HepG2 (cell line): ENCODE results near the gene SFTPB. TPM values are rescaled to one million over a fixed set of nuclear protein-coding genes. Genes with fewer than 3 reads are reported as not detected.

ENCODE experiments used
- ATAC-seq: fragments of 200-7000 bp; cut with Tn5 transposase; 3 replicates; pipeline ENCODE4 v1.9.1; 2020; ENCODE audit warnings: mild to moderate bottlenecking, moderate library complexity
- BruUV-seq: library from RNA; stranded (reverse); fragments of 400-500 nt; replicated peaks from 2 replicates; lab custom pipeline; 2021; lab: Mats Ljungman, UMichigan
- CTCF ChIA-PET: fragments of 300-600 bp; formaldehyde crosslinking; extraction: SDS; loops from one replicate; lab custom pipeline; 2021; ENCODE audit warnings: low total read pairs, inconsistent platforms, low intra/inter-chr PET ratio; lab: Yijun Ruan, JAX
- POLR2A ChIA-PET: fragments of 350-600 bp; sonication (Branson Sonifier 250); formaldehyde crosslinking; loops from one replicate; lab custom pipeline; 2020; ENCODE audit warnings: antibody characterized with exemption, inconsistent platforms; lab: Yijun Ruan, JAX
- DNase-seq: peaks from one replicate; pipeline ENCODE4 v3.0.0-alpha.2; 2015; ENCODE audit warnings: low spot score
- FAIRE-seq: peaks from 3 replicates; lab custom pipeline; 2011; peaks lifted over from hg19 to GRCh38; lab: Jason Lieb, UNC
- H2AFZ ChIP-seq: one replicate; pipeline ENCODE4 v1.6.1; 2011; ENCODE audit warnings: low read length, inconsistent platforms
- H3K27ac ChIP-seq: fragments of 300-600 bp; 3 replicates; pipeline ENCODE4 v1.8.0; 2011; ENCODE audit warnings: mixed run types, mild to moderate bottlenecking, mixed read lengths, low read length, inconsistent platforms; ENCODE audit not compliant: insufficient read depth; ENCODE audit errors: extremely low read length
- H3K27me3 ChIP-seq, 2 experiments: fragments of 200-600 bp in 1 of 2; 2 replicates in 1 of 2; 3 replicates in 1 of 2; pipeline versions ENCODE4 v1.6.0 to v1.8.0; 2011; ENCODE audit warnings: low read length in 2 of 2, mild to moderate bottlenecking in 2 of 2, moderate library complexity in 2 of 2, inconsistent platforms in 1 of 2; ENCODE audit not compliant: insufficient read depth in 2 of 2, control insufficient read depth in 1 of 2
- H3K36me3 ChIP-seq, 2 experiments: fragments of 200-600 bp in 1 of 2; replicated peaks in 1 of 2; 2 replicates in 1 of 2; 3 replicates in 1 of 2; pipeline versions ENCODE4 v1.5.1 to v1.8.0; 2011; ENCODE audit warnings: low read length in 2 of 2, inconsistent platforms in 1 of 2; ENCODE audit not compliant: insufficient read depth in 2 of 2, control insufficient read depth in 1 of 2
- H3K4me1 ChIP-seq: 2 replicates; pipeline ENCODE4 v1.5.1; 2012; ENCODE audit warnings: low read length, inconsistent platforms; ENCODE audit not compliant: insufficient read depth
- H3K4me2 ChIP-seq: 2 replicates; pipeline ENCODE4 v1.6.0; 2011; ENCODE audit warnings: low read depth, low read length, inconsistent platforms
- H3K4me3 ChIP-seq, 3 experiments: fragments of 200-600 bp in 1 of 3; sonication (generic), shearing (Covaris generic) in 1 of 3; replicated peaks in 1 of 3; 2 replicates each; pipeline ENCODE4 v1.5.1; 2011 to 2016; ENCODE audit warnings: low read length in 3 of 3, inconsistent platforms in 2 of 3, low read depth in 2 of 3, mild to moderate bottlenecking in 2 of 3, control low read depth in 1 of 3, mixed read lengths in 1 of 3; ENCODE audit not compliant: insufficient read depth in 1 of 3
- H3K79me2 ChIP-seq: one replicate; pipeline ENCODE4 v1.6.1; 2011; ENCODE audit warnings: low read length, inconsistent platforms; ENCODE audit not compliant: insufficient read depth
- H3K9ac ChIP-seq: 2 replicates; pipeline ENCODE4 v1.6.0; 2011; ENCODE audit warnings: mild to moderate bottlenecking, low read depth, low read length, inconsistent platforms; ENCODE audit not compliant: insufficient read depth
- H3K9me3 ChIP-seq: 2 replicates; pipeline ENCODE4 v1.5.1; 2012; ENCODE audit warnings: mild to moderate bottlenecking, low read length
- H4K20me1 ChIP-seq: 2 replicates; pipeline ENCODE4 v1.6.0; 2011; ENCODE audit warnings: inconsistent platforms, mild to moderate bottlenecking, low read length, moderate library complexity; ENCODE audit not compliant: insufficient read depth
- NFYB ChIP-seq: sonication (generic); formaldehyde crosslinking; IDR thresholded peaks from 2 replicates; pipeline ENCODE4 v1.4.0; 2020; ENCODE audit warnings: missing genetic modification reagents
- ZFP90 ChIP-seq: sonication (generic); formaldehyde crosslinking; IDR thresholded peaks from 2 replicates; pipeline ENCODE4 v1.8.0; 2022; ENCODE audit warnings: missing genetic modification reagents, mild to moderate bottlenecking, inconsistent platforms, borderline replicate concordance
- ZFX ChIP-seq: sonication (generic); formaldehyde crosslinking; IDR thresholded peaks from 2 replicates; pipeline ENCODE4 v1.4.0; 2020; ENCODE audit warnings: mild to moderate bottlenecking, low read depth, missing genetic modification reagents, moderate library complexity
- ZNF460 ChIP-seq: sonication (generic); formaldehyde crosslinking; IDR thresholded peaks from 2 replicates; pipeline ENCODE4 v1.5.1; 2020; ENCODE audit warnings: missing genetic modification reagents, mild to moderate bottlenecking, borderline replicate concordance
- WGBS: methylation state at CpG from one replicate; pipeline ENCODE4 v1.1.6; 2017; ENCODE audit warnings: low lambda C conversion rate; 5-methylcytosine and 5-hydroxymethylcytosine counted together
- in situ Hi-C: cut with HindIII; loops from 2 replicates; pipeline ENCODE4 v1.10.0; 2017; ENCODE audit warnings: low pct_unique_long_range_greater_than_20kb; ENCODE audit not compliant: extremely low pct_ligation_motif_present
- intact Hi-C: fragments of 100-400 bp; cut with micrococcal nuclease; formaldehyde crosslinking; loops from one replicate; pipeline ENCODE4 v1.10.0; 2022; ENCODE audit not compliant: unreplicated experiment
- polyA plus RNA-seq, 8 experiments: library from polyadenylated mRNA; depleted of rRNA in 3 of 8; stranded (reverse) in 7 of 8; unstranded in 1 of 8; fragments of >200 nt; fragmentation: Illumina TruSeq in 4 of 8; extraction: Trizol in 4 of 8; gene quantifications; 2 replicates each; pipeline versions ENCODE4 v1.2.1 to v1.2.3, GENCODE V29; 2011 to 2016; ENCODE audit warnings: low read depth in 4 of 8, missing spikeins in 1 of 8, mixed read lengths in 1 of 8; ENCODE audit not compliant: insufficient read depth in 1 of 8
- total RNA-seq, 5 experiments: library from RNA; depleted of rRNA; stranded (reverse); fragments of >200 nt; fragmentation: Illumina TruSeq; extraction: Trizol; gene quantifications; 2 replicates each; pipeline ENCODE4 v1.2.3, GENCODE V29; 2016; ENCODE audit warnings: low read depth in 1 of 5
- TF ChIP-seq, protein P1 (sequence below), 2 experiments: sonication (generic) in 1 of 2; formaldehyde crosslinking in 1 of 2; IDR thresholded peaks; 2 replicates each; pipeline versions ENCODE4 v1.6.1 to v1.9.0; 2014 to 2022; ENCODE audit warnings: antibody characterized with exemption in 1 of 2, borderline replicate concordance in 1 of 2, inconsistent platforms in 1 of 2, low read depth in 1 of 2, missing genetic modification reagents in 1 of 2
- TF ChIP-seq, protein P2 (sequence below): sonication (generic); formaldehyde crosslinking; IDR thresholded peaks from 2 replicates; pipeline ENCODE4 v1.5.1; 2020; ENCODE audit warnings: missing genetic modification reagents, mild to moderate bottlenecking, borderline replicate concordance
- TF ChIP-seq, protein P3 (sequence below): IDR thresholded peaks from 2 replicates; pipeline ENCODE4 v1.6.1; 2016; ENCODE audit warnings: mild to moderate bottlenecking, missing biosample characterization, missing genetic modification reagents

SFTPB gene
- total and polyA plus RNA-seq, 2 of the 13 experiments (the other 11 are each of a cell fraction or from before 2014, with no cell fraction given): not detected

DNA sequence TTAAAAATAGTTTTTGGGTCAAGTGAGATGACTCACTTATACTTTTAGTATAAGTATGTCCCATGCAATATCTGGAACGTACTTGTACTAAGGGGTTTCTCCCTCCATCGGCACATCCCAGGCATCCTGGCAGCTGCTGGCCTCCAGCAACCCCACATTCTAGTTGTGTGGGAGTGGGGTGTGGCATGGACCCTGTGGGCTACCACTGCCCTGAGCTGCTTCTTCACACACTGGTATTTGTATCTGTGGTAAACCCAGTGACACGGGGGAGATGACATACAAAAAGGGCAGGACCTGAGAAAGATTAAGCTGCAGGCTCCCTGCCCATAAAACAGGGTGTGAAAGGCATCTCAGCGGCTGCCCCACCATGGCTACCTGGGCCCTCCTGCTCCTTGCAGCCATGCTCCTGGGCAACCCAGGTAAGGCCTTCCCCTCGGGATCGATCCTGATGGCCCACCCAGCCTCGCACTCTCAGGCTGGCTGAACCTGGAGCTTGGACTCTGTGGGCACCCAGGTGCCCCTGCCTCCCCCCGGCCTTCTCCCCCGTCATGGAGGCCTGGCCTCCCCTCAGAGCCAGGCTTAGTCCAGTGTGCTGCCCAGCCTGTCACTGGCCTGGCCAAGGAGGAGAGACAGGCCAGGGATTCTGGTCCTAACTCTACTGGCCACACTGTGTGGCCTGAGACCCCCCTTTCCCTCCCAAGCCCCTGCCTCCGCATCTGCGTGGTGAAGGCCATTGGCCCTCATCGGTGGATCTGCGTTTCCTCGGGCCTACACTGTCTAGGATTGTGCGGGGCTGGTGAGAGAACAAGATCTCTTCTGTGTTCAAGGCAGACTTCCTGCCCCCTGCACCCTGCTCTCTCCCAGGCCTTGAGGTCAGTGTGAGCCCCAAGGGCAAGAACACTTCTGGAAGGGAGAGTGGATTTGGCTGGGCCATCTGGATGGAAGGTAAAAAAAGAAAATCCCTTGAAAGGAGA is 26.3 kb upstream of the SFTPB start, which contains the start of gene GNLY:
Gene GNLY (plus strand): TSS at position 307 of the 974 bp plus-strand sequence. CDS start 61 bp downstream, at position 368.
- H3K79me2 ChIP-seq: no peaks in the 10 kb centered on the region
- FAIRE-seq: no peak
- H2AFZ ChIP-seq: no peak within 1 kb of the TSS
- 48% methylated on average over 14 of the region's 15 CpGs for WGBS
- peaks cover 13 to 62% of the 10 kb centered on the region in 2 experiments; a peak in 4 of 5 replicates for H3K27me3 ChIP-seq
- no peaks in the 10 kb centered on the region for H4K20me1 ChIP-seq
- no peak within 1 kb of the TSS for H3K9ac ChIP-seq
- no TSS peak for BruUV-seq
- no peaks in the 10 kb centered on the region for H3K36me3 ChIP-seq
- in situ Hi-C loops (no loop called here), intact Hi-C loops (no loop called here)
- H3K4me2 ChIP-seq: no peak within 1 kb of the TSS
- H3K9me3 ChIP-seq: no peaks in the 10 kb centered on the region
- H3K27ac ChIP-seq: no peak within 1 kb of the TSS
- no peaks in the 10 kb centered on the region for H3K4me1 ChIP-seq
- POLR2A ChIA-PET: no interaction called here
- no peak for DNase-seq
- CTCF ChIA-PET: no interaction called here
- peak; percentile 10; the same call in 2 of the 3 replicates for ATAC-seq
- no peak within 1 kb of the TSS for H3K4me3 ChIP-seq
- TF ChIP-seq NFYB: no peak
- TF ChIP-seq, protein P1, sequence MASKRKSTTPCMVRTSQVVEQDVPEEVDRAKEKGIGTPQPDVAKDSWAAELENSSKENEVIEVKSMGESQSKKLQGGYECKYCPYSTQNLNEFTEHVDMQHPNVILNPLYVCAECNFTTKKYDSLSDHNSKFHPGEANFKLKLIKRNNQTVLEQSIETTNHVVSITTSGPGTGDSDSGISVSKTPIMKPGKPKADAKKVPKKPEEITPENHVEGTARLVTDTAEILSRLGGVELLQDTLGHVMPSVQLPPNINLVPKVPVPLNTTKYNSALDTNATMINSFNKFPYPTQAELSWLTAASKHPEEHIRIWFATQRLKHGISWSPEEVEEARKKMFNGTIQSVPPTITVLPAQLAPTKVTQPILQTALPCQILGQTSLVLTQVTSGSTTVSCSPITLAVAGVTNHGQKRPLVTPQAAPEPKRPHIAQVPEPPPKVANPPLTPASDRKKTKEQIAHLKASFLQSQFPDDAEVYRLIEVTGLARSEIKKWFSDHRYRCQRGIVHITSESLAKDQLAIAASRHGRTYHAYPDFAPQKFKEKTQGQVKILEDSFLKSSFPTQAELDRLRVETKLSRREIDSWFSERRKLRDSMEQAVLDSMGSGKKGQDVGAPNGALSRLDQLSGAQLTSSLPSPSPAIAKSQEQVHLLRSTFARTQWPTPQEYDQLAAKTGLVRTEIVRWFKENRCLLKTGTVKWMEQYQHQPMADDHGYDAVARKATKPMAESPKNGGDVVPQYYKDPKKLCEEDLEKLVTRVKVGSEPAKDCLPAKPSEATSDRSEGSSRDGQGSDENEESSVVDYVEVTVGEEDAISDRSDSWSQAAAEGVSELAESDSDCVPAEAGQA (IDR thresholded peaks at IDR 0.05; ENCODE audit: low read depth): no peak
- TF ChIP-seq, protein P1 (CRISPR knock-in tag; IDR thresholded peaks at IDR 0.05; ENCODE audit: borderline replicate concordance): no peak
- TF ChIP-seq, protein P2, sequence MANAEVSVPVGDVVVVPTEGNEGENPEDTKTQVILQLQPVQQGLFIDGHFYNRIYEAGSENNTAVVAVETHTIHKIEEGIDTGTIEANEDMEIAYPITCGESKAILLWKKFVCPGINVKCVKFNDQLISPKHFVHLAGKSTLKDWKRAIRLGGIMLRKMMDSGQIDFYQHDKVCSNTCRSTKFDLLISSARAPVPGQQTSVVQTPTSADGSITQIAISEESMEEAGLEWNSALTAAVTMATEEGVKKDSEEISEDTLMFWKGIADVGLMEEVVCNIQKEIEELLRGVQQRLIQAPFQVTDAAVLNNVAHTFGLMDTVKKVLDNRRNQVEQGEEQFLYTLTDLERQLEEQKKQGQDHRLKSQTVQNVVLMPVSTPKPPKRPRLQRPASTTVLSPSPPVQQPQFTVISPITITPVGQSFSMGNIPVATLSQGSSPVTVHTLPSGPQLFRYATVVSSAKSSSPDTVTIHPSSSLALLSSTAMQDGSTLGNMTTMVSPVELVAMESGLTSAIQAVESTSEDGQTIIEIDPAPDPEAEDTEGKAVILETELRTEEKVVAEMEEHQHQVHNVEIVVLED (CRISPR knock-in tag): no peak
- TF ChIP-seq ZFP90 (CRISPR knock-in tag): no peak
- no peak for TF ChIP-seq ZNF460 (CRISPR knock-in tag)
- TF ChIP-seq, protein P3, sequence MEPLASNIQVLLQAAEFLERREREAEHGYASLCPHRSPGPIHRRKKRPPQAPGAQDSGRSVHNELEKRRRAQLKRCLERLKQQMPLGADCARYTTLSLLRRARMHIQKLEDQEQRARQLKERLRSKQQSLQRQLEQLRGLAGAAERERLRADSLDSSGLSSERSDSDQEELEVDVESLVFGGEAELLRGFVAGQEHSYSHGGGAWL (CRISPR knock-in tag): no peak
- no peak for TF ChIP-seq ZFX (CRISPR knock-in tag)
